ENCODE results near the gene PNPLA8. TPM values are rescaled to one million over a fixed set of nuclear protein-coding genes. Genes with fewer than 3 reads are reported as not detected.
A peak's percentile ranks its signal among the peaks of the same experiment; 100 is the strongest.

The PNPLA8 gene
- total and polyA plus RNA-seq, 4 experiments from 2014 or later, result 20.9 to 28.9 (median 28.4) TPM

DNA sequence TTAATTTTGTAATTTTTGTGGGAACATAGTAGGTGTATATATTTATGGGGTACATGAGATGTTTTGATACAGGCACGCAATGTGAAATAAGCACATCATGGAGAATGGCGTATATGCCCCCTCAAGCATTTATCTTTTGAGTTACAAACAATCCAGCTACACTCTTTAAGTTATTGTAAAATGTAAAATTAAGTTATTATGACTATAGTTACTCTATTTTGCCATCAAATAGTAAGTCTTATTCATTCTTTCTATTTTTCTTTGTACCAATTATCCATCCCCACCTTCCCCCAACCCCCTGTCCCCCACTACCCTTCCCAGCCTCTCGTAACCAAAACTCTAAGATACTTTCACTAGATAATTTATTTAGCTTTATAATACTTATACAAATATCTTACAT is 7.8 kb upstream of the PNPLA8 start:
- Histone ChIP-seq H3K27ac (ENCODE audit: low read depth, low read length) (no peak overlapping the region), H3K27me3 (ENCODE audit: insufficient read depth, low read length) (no peaks in the 10 kb centered on the region), H3K4me1 (ENCODE audit: insufficient read depth, low read length) (no peaks in the 10 kb centered on the region), H3K36me3 (ENCODE audit: insufficient read depth, low read length) (no peaks in the 10 kb centered on the region), H3K9me3 (ENCODE audit: control insufficient read depth in 1 of 2, low read length in 2 of 2) (no peaks in the 10 kb centered on the region), H3K4me3 (ENCODE audit: low read length in 2 of 2) (no peak overlapping the region)
- Mint-ChIP-seq H3K4me1 (no peaks in the 10 kb centered on the region), H3K9me3 (no peaks in the 10 kb centered on the region), H3K4me3 (no peak overlapping the region), H3K27ac (no peak overlapping the region), H3K36me3 (no peaks in the 10 kb centered on the region), H3K27me3 (peaks cover 0 to 8% of the 10 kb centered on the region in 2 donors)
- intact Hi-C loops (cut with micrococcal nuclease), result no loop called here
- ChIA-PET CTCF (ENCODE audit: partially characterized antibody) (interaction anchor here (1.1 kb wide), 1 partner anchor 30 kb away, joined by 3 read pairs; no protein-coding TSS in a partner anchor), POLR2A (ENCODE audit: partially characterized antibody) (no interaction called here)
- DNase-seq, result no peak

- Histone ChIP-seq H3K4me1 (ENCODE audit: insufficient read depth, low read length) (peaks cover 17% of the 10 kb centered on the region), H3K36me3 (ENCODE audit: insufficient read depth, low read length) (no peaks in the 10 kb centered on the region), H3K9me3 (ENCODE audit: control insufficient read depth in 1 of 2, low read length in 2 of 2) (no peaks in the 10 kb centered on the region), H3K27ac (ENCODE audit: low read depth, low read length) (no peak overlapping the region), H3K4me3 (ENCODE audit: low read length in 2 of 2) (no peak overlapping the region), H3K27me3 (ENCODE audit: insufficient read depth, low read length) (no peaks in the 10 kb centered on the region)
- no peaks in the 10 kb centered on the region for H3K9me3 Mint-ChIP-seq
- CTCF ChIA-PET (ENCODE audit: partially characterized antibody), result no interaction called here
- POLR2A ChIA-PET (ENCODE audit: partially characterized antibody), result interaction anchor here (6.3 kb wide), 1 partner anchor 41 kb away, joined by 138 read pairs; the partner anchor contains the start of genes DNAJB9 and THAP5
- H3K27me3 Mint-ChIP-seq, result peaks cover 0 to 2% of the 10 kb centered on the region in 2 donors
- H3K4me3 Mint-ChIP-seq, result no peak overlapping the region
- H3K36me3 Mint-ChIP-seq, result peaks cover 0 to 11% of the 10 kb centered on the region in 2 donors
- DNase-seq, result no peak
- no peak overlapping the region for H3K27ac Mint-ChIP-seq
- intact Hi-C loops (cut with micrococcal nuclease), result no loop called here
- H3K4me1 Mint-ChIP-seq, result peaks cover 8 to 30% (median 11%) of the 10 kb centered on the region in 4 donors
These were observed 3.4 kb upstream of the PNPLA8 start for GRCh38 chr7:108529341-108529740.

- Histone ChIP-seq H3K4me1 (ENCODE audit: insufficient read depth, low read length) (peaks cover 28% of the 10 kb centered on the region), H3K9me3 (ENCODE audit: control insufficient read depth in 1 of 2, low read length in 2 of 2) (no peaks in the 10 kb centered on the region), H3K4me3 (ENCODE audit: low read length in 2 of 2) (no peak overlapping the region), H3K27me3 (ENCODE audit: insufficient read depth, low read length) (no peaks in the 10 kb centered on the region), H3K27ac (ENCODE audit: low read depth, low read length) (no peak overlapping the region), H3K36me3 (ENCODE audit: insufficient read depth, low read length) (no peaks in the 10 kb centered on the region)
- ChIA-PET POLR2A (ENCODE audit: partially characterized antibody) (interaction anchor here (6.3 kb wide), 1 partner anchor 42 kb away, joined by 138 read pairs; the partner anchor contains the start of genes DNAJB9 and THAP5), CTCF (ENCODE audit: partially characterized antibody) (no interaction called here)
- Mint-ChIP-seq H3K4me1 (peaks cover 18 to 41% (median 21%) of the 10 kb centered on the region in 4 donors), H3K36me3 (peaks cover 0 to 11% of the 10 kb centered on the region in 2 donors), H3K4me3 (peak overlapping the region in 5 of 8 donors; percentile 5 to 61 (median 22)), H3K27me3 (peaks cover 0 to 2% of the 10 kb centered on the region in 2 donors), H3K9me3 (no peaks in the 10 kb centered on the region), H3K27ac (peak overlapping the region in 5 of 7 donors; percentile 47 to 100 (median 67))
- no peak for DNase-seq
- intact Hi-C loops (cut with micrococcal nuclease), result no loop called here
These were observed 2.3 kb upstream of the PNPLA8 start for GRCh38 chr7:108528183-108528712.

GRCh38 chr7:108526768-108527017 is 758 bp upstream of the PNPLA8 start:
- Histone ChIP-seq H3K27me3 (ENCODE audit: insufficient read depth, low read length) (no peaks in the 10 kb centered on the region), H3K4me3 (ENCODE audit: low read length in 2 of 2) (peak overlapping the region; percentile 52 to 81), H3K27ac (ENCODE audit: low read depth, low read length) (peak overlapping the region; percentile 98), H3K36me3 (ENCODE audit: insufficient read depth, low read length) (no peaks in the 10 kb centered on the region), H3K4me1 (ENCODE audit: insufficient read depth, low read length) (peaks cover 38% of the 10 kb centered on the region), H3K9me3 (ENCODE audit: control insufficient read depth in 1 of 2, low read length in 2 of 2) (no peaks in the 10 kb centered on the region)
- intact Hi-C loops (cut with micrococcal nuclease), result loop anchor here (1.0 kb wide), 2 partner anchors 43 to 1358 kb away; partner anchors contain the start of genes DNAJB9 and THAP5
- peaks cover 26 to 53% (median 34%) of the 10 kb centered on the region in 4 donors for H3K4me1 Mint-ChIP-seq
- POLR2A ChIA-PET (ENCODE audit: partially characterized antibody), result interaction anchor here (0.6 to 6.3 kb wide), 5 partner anchors 14 to 1358 kb away, joined by 3 to 138 read pairs (median 3); partner anchors contain the start of genes DNAJB9, HBP1 and THAP5
- H3K4me3 Mint-ChIP-seq, result peak overlapping the region; percentile 90 to 98 (median 96)
- H3K9me3 Mint-ChIP-seq, result no peaks in the 10 kb centered on the region
- peaks cover 0 to 12% of the 10 kb centered on the region in 2 donors for H3K36me3 Mint-ChIP-seq
- DNase-seq, result no peak
- CTCF ChIA-PET (ENCODE audit: partially characterized antibody), result interaction anchor here (1.3 to 4.9 kb wide), 4 partner anchors 12 to 50 kb away, joined by 4 to 24 read pairs (median 6); partner anchors contain the start of genes DNAJB9 and THAP5
- no peaks in the 10 kb centered on the region for H3K27me3 Mint-ChIP-seq
- peak overlapping the region; percentile 99 to 100 (median 100) for H3K27ac Mint-ChIP-seq

DNA sequence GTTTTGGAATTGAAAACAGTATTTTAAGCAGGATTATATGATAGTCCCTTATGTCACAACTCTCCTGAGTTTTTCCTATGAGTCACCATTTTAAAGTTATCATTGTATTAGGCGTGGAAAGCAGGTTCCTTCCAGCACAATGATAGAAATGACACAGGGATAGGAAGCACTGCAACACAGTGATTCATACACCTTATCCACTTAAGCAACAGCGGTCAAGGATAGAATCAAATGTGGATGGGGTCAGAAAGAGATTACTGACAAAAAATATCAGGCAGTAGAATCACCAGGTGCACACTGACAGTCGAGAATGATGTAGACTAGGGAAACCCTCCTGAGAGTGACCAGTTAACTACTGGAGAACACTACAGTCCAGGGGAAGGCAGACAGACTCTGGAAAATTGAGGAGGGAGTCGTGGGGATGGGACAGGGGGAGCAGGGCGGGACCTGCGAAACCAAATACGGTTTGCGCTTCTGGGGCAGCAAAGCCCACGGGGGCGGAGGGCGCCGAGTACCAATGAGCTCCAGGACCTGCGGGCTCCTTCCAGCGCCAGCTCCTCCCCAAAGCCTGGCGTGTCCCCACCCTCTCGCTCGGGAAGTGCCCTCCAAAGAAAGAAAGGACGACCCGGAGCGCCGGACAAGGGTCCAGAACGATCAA is 479 bp downstream of the PNPLA8 start:
- H3K4me1 Mint-ChIP-seq, result peaks cover 34 to 63% (median 43%) of the 10 kb centered on the region in 4 donors

GRCh38 chr7:108522780-108523179 is 3.2 kb downstream of the PNPLA8 start:
- H3K4me3 Mint-ChIP-seq, result peak overlapping the region in 4 of 8 donors; percentile 3 to 55 (median 16)
- H3K4me3 ChIP-seq (ENCODE audit: low read length in 2 of 2), result no peak overlapping the region
- H3K27ac Mint-ChIP-seq, result peak overlapping the region in 6 of 7 donors; percentile 0 to 76 (median 4)
- peaks cover 32 to 41% of the 10 kb centered on the region in 2 donors for H3K36me3 Mint-ChIP-seq
- H3K27ac ChIP-seq (ENCODE audit: low read depth, low read length), result no peak overlapping the region
- H3K4me1 Mint-ChIP-seq, result peaks cover 38 to 76% (median 56%) of the 10 kb centered on the region in 4 donors
- no peaks in the 10 kb centered on the region for H3K27me3 Mint-ChIP-seq
- intact Hi-C loops (cut with micrococcal nuclease), result no loop called here
- peaks cover 0 to 4% (median 0%) of the 10 kb centered on the region in 8 donors for H3K9me3 Mint-ChIP-seq
- no peak for DNase-seq
- H3K9me3 ChIP-seq (ENCODE audit: control insufficient read depth in 1 of 2, low read length in 2 of 2), result no peaks in the 10 kb centered on the region
- CTCF ChIA-PET (ENCODE audit: partially characterized antibody), result interaction anchor here (4.9 kb wide), 1 partner anchor 25 kb away, joined by 24 read pairs; no protein-coding TSS in a partner anchor
- no peaks in the 10 kb centered on the region for H3K27me3 ChIP-seq (ENCODE audit: insufficient read depth, low read length)
- no peaks in the 10 kb centered on the region for H3K36me3 ChIP-seq (ENCODE audit: insufficient read depth, low read length)
- H3K4me1 ChIP-seq (ENCODE audit: insufficient read depth, low read length), result peaks cover 38% of the 10 kb centered on the region
- POLR2A ChIA-PET (ENCODE audit: partially characterized antibody), result interaction anchor here (1.7 kb wide), 1 partner anchor 25 kb away, joined by 4 read pairs; no protein-coding TSS in a partner anchor

More for the DNA sequence above, 479 bp downstream of the PNPLA8 start:
- CTCF ChIA-PET (ENCODE audit: partially characterized antibody), result interaction anchor here (1.2 to 4.9 kb wide), 3 partner anchors 11 to 44 kb away, joined by 3 to 24 read pairs (median 3); partner anchors contain the start of genes DNAJB9 and THAP5
- H3K4me3 Mint-ChIP-seq, result peak overlapping the region; percentile 90 to 98 (median 96)
- Histone ChIP-seq H3K9me3 (ENCODE audit: control insufficient read depth in 1 of 2, low read length in 2 of 2) (no peaks in the 10 kb centered on the region), H3K4me3 (ENCODE audit: low read length in 2 of 2) (peak overlapping the region; percentile 48 to 81), H3K27me3 (ENCODE audit: insufficient read depth, low read length) (no peaks in the 10 kb centered on the region), H3K4me1 (ENCODE audit: insufficient read depth, low read length) (peaks cover 38% of the 10 kb centered on the region), H3K36me3 (ENCODE audit: insufficient read depth, low read length) (no peaks in the 10 kb centered on the region), H3K27ac (ENCODE audit: low read depth, low read length) (peak overlapping the region; percentile 98)
- POLR2A ChIA-PET (ENCODE audit: partially characterized antibody), result interaction anchor here (0.7 to 6.3 kb wide), 5 partner anchors 9 to 1357 kb away, joined by 3 to 138 read pairs (median 3); partner anchors contain the start of genes DNAJB9, HBP1 and THAP5
- H3K36me3 Mint-ChIP-seq, result peaks cover 8 to 19% of the 10 kb centered on the region in 2 donors
- H3K9me3 Mint-ChIP-seq, result no peaks in the 10 kb centered on the region
- H3K27me3 Mint-ChIP-seq, result no peaks in the 10 kb centered on the region
- DNase-seq, result peak in 1 of 5 donors; percentile 38
- intact Hi-C loops (cut with micrococcal nuclease), result no loop called here
- H3K27ac Mint-ChIP-seq, result peak overlapping the region; percentile 99 to 100 (median 100)

DNA sequence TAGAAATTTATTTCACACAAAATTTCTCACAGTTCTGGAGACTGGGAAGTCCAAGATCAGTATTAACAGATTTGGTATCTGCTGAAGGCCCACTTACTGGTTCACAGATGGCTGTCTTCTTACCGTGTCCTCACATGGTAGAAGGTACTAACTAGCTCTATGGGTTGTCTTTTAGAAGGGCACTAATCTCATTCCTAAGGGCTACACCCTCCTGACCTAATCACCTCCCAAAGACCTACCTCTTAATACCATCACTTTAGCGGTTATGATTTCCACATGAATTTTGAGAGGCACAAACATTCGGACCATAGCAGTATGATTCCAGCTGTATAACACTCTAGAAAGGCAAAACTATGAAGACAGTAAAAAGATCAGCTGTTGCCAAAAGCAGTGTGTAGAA is 8.0 kb downstream of the PNPLA8 start:
- Mint-ChIP-seq H3K27ac (no peak overlapping the region), H3K36me3 (peaks cover 52 to 64% of the 10 kb centered on the region in 2 donors), H3K9me3 (peaks cover 0 to 5% (median 0%) of the 10 kb centered on the region in 8 donors), H3K27me3 (no peaks in the 10 kb centered on the region), H3K4me3 (no peak overlapping the region), H3K4me1 (peaks cover 31 to 54% (median 42%) of the 10 kb centered on the region in 4 donors)
- H3K27me3 ChIP-seq (ENCODE audit: insufficient read depth, low read length), result no peaks in the 10 kb centered on the region
- ChIA-PET CTCF (ENCODE audit: partially characterized antibody) (interaction anchor here (1.2 to 1.9 kb wide), 2 partner anchors 19 to 21 kb away, joined by 3 to 10 read pairs; no protein-coding TSS in a partner anchor), POLR2A (ENCODE audit: partially characterized antibody) (no interaction called here)
- intact Hi-C loops (cut with micrococcal nuclease), result no loop called here
- peaks cover 12% of the 10 kb centered on the region for H3K36me3 ChIP-seq (ENCODE audit: insufficient read depth, low read length)
- H3K27ac ChIP-seq (ENCODE audit: low read depth, low read length), result no peak overlapping the region
- DNase-seq, result no peak
- H3K4me1 ChIP-seq (ENCODE audit: insufficient read depth, low read length), result peaks cover 7% of the 10 kb centered on the region
- no peaks in the 10 kb centered on the region for H3K9me3 ChIP-seq (ENCODE audit: control insufficient read depth in 1 of 2, low read length in 2 of 2)
- no peak overlapping the region for H3K4me3 ChIP-seq (ENCODE audit: low read length in 2 of 2)

All from CD4-positive, alpha-beta memory T cell (primary cell).